Parathyroid adenoma (tissue), 2 donors: ENCODE results near the gene ASIC5.
"Not testable (repeated sequence)": the region's sequence is repeated elsewhere in the genome, so short reads cannot be mapped to it uniquely, and the experiment has no call there.

Source experiments
- H2AFZ ChIP-seq: fragments of 300-600 bp; sonication (generic); one replicate; pipeline ENCODE4 v1.7.0; 2017; ENCODE audit warnings: antibody characterized with exemption, mild to moderate bottlenecking
- H3K27ac ChIP-seq: fragments of 300-600 bp; sonication (generic); one replicate; pipeline ENCODE4 v1.7.0; 2017
- H3K27me3 ChIP-seq: fragments of 300-600 bp; sonication (generic); one replicate; pipeline ENCODE4 v1.7.0; 2017; ENCODE audit warnings: low read length; ENCODE audit not compliant: control insufficient read depth, insufficient read depth
- H3K36me3 ChIP-seq: fragments of 300-600 bp; sonication (generic); one replicate; pipeline ENCODE4 v1.7.0; 2017; ENCODE audit warnings: low read length; ENCODE audit not compliant: control insufficient read depth, insufficient read depth
- H3K4me1 ChIP-seq: fragments of 300-600 bp; sonication (generic); one replicate; pipeline ENCODE4 v1.7.0; 2017; ENCODE audit warnings: control low read depth
- H3K4me2 ChIP-seq: fragments of 300-600 bp; sonication (generic); one replicate; pipeline ENCODE4 v1.7.0; 2017; ENCODE audit warnings: low read length
- H3K4me3 ChIP-seq: fragments of 300-600 bp; sonication (generic); one replicate; pipeline ENCODE4 v1.7.0; 2017; ENCODE audit warnings: low read depth, low read length
- H3K79me2 ChIP-seq: fragments of 300-600 bp; sonication (generic); one replicate; pipeline ENCODE4 v1.7.0; 2017; ENCODE audit warnings: control low read depth
- H3K9ac ChIP-seq: fragments of 300-600 bp; sonication (generic); one replicate; pipeline ENCODE4 v1.7.0; 2017; ENCODE audit warnings: mild to moderate bottlenecking
- H3K9me3 ChIP-seq: fragments of 300-600 bp; sonication (generic); one replicate; pipeline ENCODE4 v1.7.0; 2017; ENCODE audit warnings: low read length; ENCODE audit not compliant: control insufficient read depth
- TF ChIP-seq, protein P1 (sequence below): fragments of 300-600 bp; sonication (generic); IDR thresholded peaks from one replicate; pipeline ENCODE4 v1.7.0; 2017; ENCODE audit warnings: antibody characterized with exemption, mild to moderate bottlenecking
- donor health status: primary hyperparathyroidism.

The ASIC5 gene

DNA sequence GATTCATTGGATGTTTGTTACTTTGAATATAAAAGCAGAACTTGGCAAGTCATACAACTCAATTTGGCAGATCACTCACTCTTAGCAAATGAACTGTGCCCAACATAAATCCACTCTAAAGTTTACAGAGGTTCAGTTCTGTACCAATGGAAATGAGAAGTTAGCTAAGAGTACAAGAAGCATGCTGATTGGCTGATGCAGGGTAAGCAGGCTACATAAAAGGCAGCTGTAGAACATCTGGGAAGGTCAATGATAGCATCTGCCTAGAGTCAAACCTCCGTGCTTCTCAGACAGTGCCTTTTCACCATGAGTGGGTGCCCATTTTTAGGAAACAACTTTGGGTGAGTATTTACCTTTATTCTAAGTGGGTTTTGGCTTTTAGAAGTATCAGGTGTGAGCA, 37.4 kb upstream of the ASIC5 start, which contains the start of gene TDO2:
Gene TDO2 (plus strand): TSS at position 244 of the 400 bp plus-strand sequence. CDS start 63 bp downstream, at position 307.
- Histone ChIP-seq H3K4me2 (no peak within 1 kb of the TSS), H3K27ac (no peak within 1 kb of the TSS), H3K9ac (no peak within 1 kb of the TSS), H3K4me1 (no peaks in the 10 kb centered on the region), H3K36me3 (no peaks in the 10 kb centered on the region), H3K79me2 (no peaks in the 10 kb centered on the region), H2AFZ (no peak within 1 kb of the TSS), H3K4me3 (no peak within 1 kb of the TSS), H3K27me3 (no peaks in the 10 kb centered on the region), H3K9me3 (no peaks in the 10 kb centered on the region)
- TF ChIP-seq, protein P1, sequence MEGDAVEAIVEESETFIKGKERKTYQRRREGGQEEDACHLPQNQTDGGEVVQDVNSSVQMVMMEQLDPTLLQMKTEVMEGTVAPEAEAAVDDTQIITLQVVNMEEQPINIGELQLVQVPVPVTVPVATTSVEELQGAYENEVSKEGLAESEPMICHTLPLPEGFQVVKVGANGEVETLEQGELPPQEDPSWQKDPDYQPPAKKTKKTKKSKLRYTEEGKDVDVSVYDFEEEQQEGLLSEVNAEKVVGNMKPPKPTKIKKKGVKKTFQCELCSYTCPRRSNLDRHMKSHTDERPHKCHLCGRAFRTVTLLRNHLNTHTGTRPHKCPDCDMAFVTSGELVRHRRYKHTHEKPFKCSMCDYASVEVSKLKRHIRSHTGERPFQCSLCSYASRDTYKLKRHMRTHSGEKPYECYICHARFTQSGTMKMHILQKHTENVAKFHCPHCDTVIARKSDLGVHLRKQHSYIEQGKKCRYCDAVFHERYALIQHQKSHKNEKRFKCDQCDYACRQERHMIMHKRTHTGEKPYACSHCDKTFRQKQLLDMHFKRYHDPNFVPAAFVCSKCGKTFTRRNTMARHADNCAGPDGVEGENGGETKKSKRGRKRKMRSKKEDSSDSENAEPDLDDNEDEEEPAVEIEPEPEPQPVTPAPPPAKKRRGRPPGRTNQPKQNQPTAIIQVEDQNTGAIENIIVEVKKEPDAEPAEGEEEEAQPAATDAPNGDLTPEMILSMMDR = no peak

DNA sequence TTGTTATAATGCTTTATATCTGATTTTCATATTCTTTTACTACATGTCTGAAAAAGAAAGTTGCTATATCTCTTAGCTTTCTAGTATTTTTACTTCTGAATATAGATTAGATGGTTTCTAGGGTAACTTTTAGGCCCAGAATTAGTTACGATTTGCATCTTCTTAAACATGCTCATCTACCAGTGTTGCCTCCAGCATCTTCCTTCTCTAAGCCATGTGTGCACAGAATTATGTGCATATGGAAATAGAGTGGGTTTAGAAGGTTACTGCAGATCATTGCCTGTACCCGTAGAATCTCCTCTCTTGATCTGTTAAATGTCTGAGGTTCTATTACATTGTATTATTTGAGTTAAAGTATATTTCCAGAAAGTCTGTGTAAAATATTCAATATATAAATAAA, 34.9 kb upstream of the ASIC5 start:
- Histone ChIP-seq H3K27me3 (no peaks in the 10 kb centered on the region), H3K27ac (no peak overlapping the region), H3K4me3 (no peak overlapping the region), H3K9me3 (peaks cover 6% of the 10 kb centered on the region), H3K36me3 (no peaks in the 10 kb centered on the region), H2AFZ (no peak overlapping the region), H3K4me2 (no peak overlapping the region), H3K4me1 (no peaks in the 10 kb centered on the region), H3K9ac (no peak overlapping the region), H3K79me2 (no peaks in the 10 kb centered on the region)
- TF ChIP-seq, protein P1 = no peak

DNA sequence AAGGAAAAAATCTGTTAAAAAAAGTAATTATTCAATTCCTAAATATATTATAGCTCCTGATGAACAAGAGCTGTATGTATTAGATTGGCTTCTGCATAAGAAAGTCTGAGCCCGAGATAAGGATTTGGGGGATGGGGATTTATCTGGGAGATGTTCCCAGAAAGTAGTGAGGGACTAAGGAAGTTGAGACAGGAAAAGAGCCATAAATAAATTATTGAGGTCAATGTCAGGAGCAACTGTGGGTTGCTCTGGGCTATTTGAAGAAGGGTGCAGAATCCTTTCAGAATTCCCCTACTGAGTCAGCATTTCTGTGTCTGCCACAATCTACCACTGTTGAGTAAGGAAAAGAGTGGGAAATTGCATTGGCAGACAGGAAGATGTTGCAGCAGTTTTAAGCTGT, 34.3 kb upstream of the ASIC5 start:
- H3K27me3 ChIP-seq = no peaks in the 10 kb centered on the region
- no peak overlapping the region for H3K4me3 ChIP-seq
- TF ChIP-seq, protein P1 = no peak
- H3K9ac ChIP-seq = no peak overlapping the region
- no peak overlapping the region for H3K4me2 ChIP-seq
- no peaks in the 10 kb centered on the region for H3K4me1 ChIP-seq
- peaks cover 6% of the 10 kb centered on the region for H3K9me3 ChIP-seq
- no peak overlapping the region for H2AFZ ChIP-seq
- H3K27ac ChIP-seq = no peak overlapping the region
- H3K36me3 ChIP-seq = no peaks in the 10 kb centered on the region
- no peaks in the 10 kb centered on the region for H3K79me2 ChIP-seq

DNA sequence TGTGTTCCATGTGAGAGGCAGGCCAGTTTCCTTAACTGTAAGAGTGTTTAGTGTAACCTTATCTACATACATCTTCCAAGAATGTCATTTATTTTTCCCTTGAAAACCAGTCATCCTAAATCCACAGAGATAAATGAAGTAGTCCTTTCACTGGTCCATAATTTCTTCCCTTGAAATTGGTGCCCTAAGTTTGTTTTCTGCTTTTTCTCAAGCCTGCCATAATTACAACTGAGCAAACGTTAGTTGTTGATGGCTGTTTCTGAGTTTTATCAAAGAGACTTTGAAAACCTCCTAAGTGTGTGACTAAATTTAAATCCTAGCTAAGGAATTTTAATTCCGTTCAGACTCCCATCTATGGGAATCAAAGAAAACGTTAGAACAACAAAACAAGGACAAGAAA, 33.8 kb upstream of the ASIC5 start:
- Histone ChIP-seq H3K36me3 (no peaks in the 10 kb centered on the region), H3K4me1 (no peaks in the 10 kb centered on the region), H3K27ac (no peak overlapping the region), H3K27me3 (no peaks in the 10 kb centered on the region), H2AFZ (no peak overlapping the region), H3K9me3 (peaks cover 6% of the 10 kb centered on the region), H3K4me3 (no peak overlapping the region), H3K4me2 (no peak overlapping the region), H3K9ac (no peak overlapping the region), H3K79me2 (no peaks in the 10 kb centered on the region)
- TF ChIP-seq, protein P1 = no peak

DNA sequence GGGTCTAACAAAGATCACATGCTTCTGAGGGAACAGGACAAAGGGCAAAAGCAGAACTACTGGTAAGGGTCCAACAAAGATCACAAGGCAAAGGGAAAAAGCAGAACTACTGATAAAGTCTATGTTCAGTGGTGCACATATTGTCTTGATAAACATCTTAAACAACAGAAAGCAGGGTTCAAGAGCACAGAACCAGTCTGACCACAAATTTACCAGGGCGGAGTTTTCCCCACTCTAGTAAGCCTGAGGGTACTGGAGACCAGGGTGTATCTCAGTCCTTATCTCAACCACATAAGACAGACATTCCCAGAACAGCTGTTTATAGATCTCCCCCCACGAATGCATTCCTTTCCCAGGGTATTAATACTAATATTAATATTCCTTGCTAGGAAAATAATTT, 32.3 kb upstream of the ASIC5 start:
- not testable (repeated sequence) for H3K36me3 ChIP-seq, H3K9me3 ChIP-seq

More for the DNA sequence above, 32.3 kb upstream of the ASIC5 start:
- H3K27me3 ChIP-seq, H3K9ac ChIP-seq, H2AFZ ChIP-seq, H3K79me2 ChIP-seq, H3K27ac ChIP-seq, H3K4me3 ChIP-seq, H3K4me1 ChIP-seq, H3K4me2 ChIP-seq: not testable (repeated sequence)
